ENCODE results near the gene KRTAP19-6. TPM values are rescaled to one million over a fixed set of nuclear protein-coding genes. Genes with fewer than 3 reads are reported as not detected.

The KRTAP19-6 gene
- total RNA-seq, 1 experiment from 2014 or later: not detected

- Histone ChIP-seq H3K9me3 (ENCODE audit: control insufficient read depth, low read depth, low read length) (no peaks in the 10 kb centered on the region), H4K5ac (ENCODE audit: insufficient read length, low read depth, low read length) (no peak overlapping the region), H3K4me2 (ENCODE audit: insufficient read depth, insufficient read length, low read length) (no peak overlapping the region), H3K27me3 (ENCODE audit: insufficient read depth, low read length) (no peaks in the 10 kb centered on the region), H3K79me2 (ENCODE audit: insufficient read depth, low read length) (no peaks in the 10 kb centered on the region), H3K14ac (ENCODE audit: insufficient read depth, low read length) (no peak overlapping the region), H3K9ac (ENCODE audit: extremely low read depth, insufficient read length, low read length) (no peak overlapping the region), H3K56ac (ENCODE audit: insufficient read length, low read depth, low read length) (no peak overlapping the region), H3K23me2 (ENCODE audit: insufficient read length, low read depth, low read length, poor library complexity, severe bottlenecking) (no peaks in the 10 kb centered on the region), H4K20me1 (ENCODE audit: control insufficient read depth, insufficient read depth, insufficient read length) (no peaks in the 10 kb centered on the region), H3K4me1 (ENCODE audit: insufficient read depth, low read length) (no peaks in the 10 kb centered on the region), H3K4ac (ENCODE audit: low read depth, low read length) (no peak overlapping the region), H2AK5ac (ENCODE audit: insufficient read length, low read length) (no peak overlapping the region), H2BK120ac (ENCODE audit: low read depth, low read length, poor library complexity, severe bottlenecking) (no peak overlapping the region), H3K27ac (ENCODE audit: insufficient read length, low read depth, low read length) (no peak overlapping the region), H4K91ac (ENCODE audit: insufficient read length, low read depth, low read length) (no peak overlapping the region), H3K79me1 (ENCODE audit: insufficient read depth, low read depth, low read length, poor library complexity, severe bottlenecking) (no peaks in the 10 kb centered on the region), H2BK15ac (ENCODE audit: low read depth, low read length) (no peak overlapping the region), H3T11ph (ENCODE audit: low read length) (no peak overlapping the region), H2AFZ (ENCODE audit: low read length) (no peak overlapping the region), H2BK12ac (ENCODE audit: insufficient read length, low read depth, low read length) (no peak overlapping the region), H2BK20ac (ENCODE audit: low read depth, low read length, poor library complexity, severe bottlenecking) (no peak overlapping the region), H2BK5ac (ENCODE audit: insufficient read length, low read length) (no peak overlapping the region), H3K23ac (ENCODE audit: insufficient read length, low read depth, low read length) (no peak overlapping the region), H4K8ac (replicated peaks; ENCODE audit: insufficient read length, low read depth, low read length) (no peak overlapping the region), H3K18ac (ENCODE audit: insufficient read length, low read depth, low read length) (no peak overlapping the region)
- Mint-ChIP-seq H3K9me3 (peaks cover 5 to 15% of the 10 kb centered on the region in 2 experiments; a peak in 4 of 5 replicates), H3K4me1 (no peaks in the 10 kb centered on the region), H3K27ac (no peak overlapping the region), H3K4me3 (no peak overlapping the region), H3K36me3 (ENCODE audit: insufficient read depth in 1 of 3, low read depth in 3 of 3) (peaks cover 0 to 7% (median 0%) of the 10 kb centered on the region in 3 experiments; a peak in 2 of 7 replicates), H3K27me3 (ENCODE audit: low read depth) (no peaks in the 10 kb centered on the region)
- DNase-seq: no peak
- WGBS (ENCODE audit: extremely low coverage, insufficient read length, low lambda C conversion rate): no CpG with 5 or more reads among the region's 2 CpGs
- no peak for TF ChIP-seq CTCF (conservative IDR thresholded peaks at IDR 0.05)
These were observed 22.0 kb upstream of the KRTAP19-6 start for GRCh38 chr21:30563630-30564029.

All from H9 (cell line).